ENCODE results near the gene DHRSX. TPM values are rescaled to one million over a fixed set of nuclear protein-coding genes. Genes with fewer than 3 reads are reported as not detected.

DHRSX gene
- total RNA-seq, 1 donor from 2014 or later: 30.4 TPM

DNA sequence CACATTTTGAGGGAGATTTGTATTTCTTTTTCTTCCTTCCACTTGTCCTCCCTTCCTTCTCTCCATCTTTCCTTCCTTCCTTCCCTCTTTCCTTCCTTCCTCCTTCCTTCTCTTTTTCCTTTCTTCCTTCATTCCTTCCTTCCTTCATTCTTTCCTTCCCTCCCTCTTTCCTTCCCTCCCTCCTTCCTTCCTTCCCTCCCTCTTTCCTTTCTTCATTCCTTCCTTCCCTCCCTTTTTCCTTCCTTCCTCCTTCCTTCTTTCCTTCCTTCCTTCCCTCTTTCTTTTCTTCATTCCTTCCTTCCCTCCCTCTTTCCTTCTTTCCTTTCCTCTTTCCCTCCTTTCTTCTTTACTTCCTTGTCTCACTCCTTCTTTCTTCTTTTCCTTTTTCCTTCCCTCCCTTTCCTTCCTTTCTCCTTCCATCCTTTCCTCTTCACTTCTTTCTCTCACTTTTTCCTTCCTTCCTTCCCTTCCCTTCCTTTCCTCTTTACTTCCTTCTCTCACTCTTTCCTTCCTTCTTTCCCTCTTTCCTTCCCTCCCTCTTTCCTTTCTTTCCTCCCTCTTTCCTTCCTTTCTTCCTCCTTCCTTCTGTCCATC is 74.4 kb downstream of the DHRSX start:
- Mint-ChIP-seq H3K36me3 (ENCODE audit: low read depth, unreplicated experiment) (peaks cover 35% of the 10 kb centered on the region), H3K4me3 (ENCODE audit: unreplicated experiment) (no peak overlapping the region), H3K27me3 (ENCODE audit: low read depth, unreplicated experiment) (no peaks in the 10 kb centered on the region), H3K4me1 (ENCODE audit: low read depth, unreplicated experiment) (peaks cover 5% of the 10 kb centered on the region), H3K9me3 (ENCODE audit: unreplicated experiment) (peaks cover 6% of the 10 kb centered on the region), H3K27ac (ENCODE audit: unreplicated experiment) (no peak overlapping the region)
- Histone ChIP-seq H3K9ac (ENCODE audit: low read length) (no peak overlapping the region), H3K27me3 (ENCODE audit: insufficient read depth, low read length) (no peaks in the 10 kb centered on the region), H3K4me3 (ENCODE audit: insufficient read depth, low read depth, low read length) (no peak overlapping the region), H3K79me2 (ENCODE audit: insufficient read depth, low read length) (no peaks in the 10 kb centered on the region), H2AFZ (ENCODE audit: low read depth, low read length) (no peak overlapping the region), H4K20me1 (ENCODE audit: insufficient read depth, low read length) (peaks cover 20% of the 10 kb centered on the region), H3K36me3 (ENCODE audit: insufficient read depth, low read length) (peaks cover 8% of the 10 kb centered on the region), H3K4me2 (ENCODE audit: low read length) (no peak overlapping the region), H3K27ac (ENCODE audit: low read depth, low read length) (no peak overlapping the region), H3K9me3 (ENCODE audit: insufficient read depth, low read depth, low read length) (no peaks in the 10 kb centered on the region), H3K4me1 (ENCODE audit: insufficient read depth, low read length) (no peaks in the 10 kb centered on the region)
- FAIRE-seq (no peak), DNase-seq (ENCODE audit: low read depth) (no peak)
- no peak for TF ChIP-seq EZH2 (IDR thresholded peaks at IDR 0.05; ENCODE audit: insufficient read depth, low read length)
- no peak for TF ChIP-seq CTCF (IDR thresholded peaks at IDR 0.05; ENCODE audit: insufficient read depth, low read depth, low read length)

DNA sequence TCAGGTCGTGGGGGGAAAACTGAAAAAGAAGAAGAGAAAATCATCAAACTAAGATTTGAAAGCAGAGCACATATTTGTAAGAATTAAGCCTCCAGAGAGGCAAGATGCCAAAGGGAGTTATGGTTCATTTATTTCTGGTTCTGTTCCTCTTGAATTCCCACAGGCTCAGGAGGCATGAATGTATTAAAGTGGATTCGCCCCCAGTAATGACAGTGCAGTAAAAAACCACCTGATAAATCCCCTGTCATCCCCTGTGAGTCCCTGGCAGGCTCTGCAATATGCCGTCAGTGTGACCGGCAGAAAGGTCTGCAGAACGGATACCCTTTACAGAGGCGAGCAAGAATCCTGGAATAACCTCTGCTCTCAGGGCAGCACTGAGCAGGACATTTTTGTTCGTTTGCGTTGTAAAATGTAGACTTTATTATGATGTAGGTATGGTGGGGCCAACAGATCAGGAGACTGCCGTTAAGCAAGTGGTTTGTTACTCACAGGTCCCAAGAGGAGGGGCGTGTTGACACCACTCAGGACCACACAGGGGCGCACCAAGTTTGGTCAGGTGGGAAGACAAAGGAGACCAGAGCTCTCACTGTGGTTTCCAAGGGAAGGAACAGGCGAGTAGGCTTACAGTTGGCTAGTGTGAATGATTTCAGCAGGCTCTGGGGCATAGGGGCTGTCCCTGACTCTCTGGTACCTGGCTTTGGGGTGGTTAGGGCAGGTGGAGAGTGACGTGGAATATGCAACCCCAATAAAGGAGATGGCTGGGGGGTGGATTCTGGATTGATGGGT is 75.3 kb downstream of the DHRSX start:
- peaks cover 6% of the 10 kb centered on the region for H3K9me3 Mint-ChIP-seq (ENCODE audit: unreplicated experiment)
- H2AFZ ChIP-seq (ENCODE audit: low read depth, low read length): no peak overlapping the region

More for the DNA sequence above, 75.3 kb downstream of the DHRSX start:
- H3K9ac ChIP-seq (ENCODE audit: low read length): no peak overlapping the region
- H3K4me3 ChIP-seq (ENCODE audit: insufficient read depth, low read depth, low read length): no peak overlapping the region
- no peaks in the 10 kb centered on the region for H3K4me1 ChIP-seq (ENCODE audit: insufficient read depth, low read length)
- Mint-ChIP-seq H3K36me3 (ENCODE audit: low read depth, unreplicated experiment) (peaks cover 34% of the 10 kb centered on the region), H3K27ac (ENCODE audit: unreplicated experiment) (no peak overlapping the region), H3K27me3 (ENCODE audit: low read depth, unreplicated experiment) (no peaks in the 10 kb centered on the region), H3K4me1 (ENCODE audit: low read depth, unreplicated experiment) (peaks cover 5% of the 10 kb centered on the region), H3K4me3 (ENCODE audit: unreplicated experiment) (no peak overlapping the region)
- H3K79me2 ChIP-seq (ENCODE audit: insufficient read depth, low read length): no peaks in the 10 kb centered on the region
- DNase-seq (ENCODE audit: low read depth) (peak; percentile 25), FAIRE-seq (no peak)
- H3K27me3 ChIP-seq (ENCODE audit: insufficient read depth, low read length): no peaks in the 10 kb centered on the region
- H3K9me3 ChIP-seq (ENCODE audit: insufficient read depth, low read depth, low read length): no peaks in the 10 kb centered on the region
- TF ChIP-seq EZH2 (IDR thresholded peaks at IDR 0.05; ENCODE audit: insufficient read depth, low read length) (no peak), CTCF (IDR thresholded peaks at IDR 0.05; ENCODE audit: insufficient read depth, low read depth, low read length) (no peak)
- no peak overlapping the region for H3K4me2 ChIP-seq (ENCODE audit: low read length)
- H4K20me1 ChIP-seq (ENCODE audit: insufficient read depth, low read length): peaks cover 20% of the 10 kb centered on the region
- peaks cover 8% of the 10 kb centered on the region for H3K36me3 ChIP-seq (ENCODE audit: insufficient read depth, low read length)
- H3K27ac ChIP-seq (ENCODE audit: low read depth, low read length): no peak overlapping the region
